GM19043 (cell line): ENCODE measurements around the gene NAB2.

Experiments
- ATAC-seq: cut with Tn5 transposase; IDR thresholded peaks from one replicate; pipeline ENCODE4 v1.9.1; 2021; ENCODE audit warnings: low read depth; ENCODE audit not compliant: unreplicated experiment

Gene NAB2

DNA sequence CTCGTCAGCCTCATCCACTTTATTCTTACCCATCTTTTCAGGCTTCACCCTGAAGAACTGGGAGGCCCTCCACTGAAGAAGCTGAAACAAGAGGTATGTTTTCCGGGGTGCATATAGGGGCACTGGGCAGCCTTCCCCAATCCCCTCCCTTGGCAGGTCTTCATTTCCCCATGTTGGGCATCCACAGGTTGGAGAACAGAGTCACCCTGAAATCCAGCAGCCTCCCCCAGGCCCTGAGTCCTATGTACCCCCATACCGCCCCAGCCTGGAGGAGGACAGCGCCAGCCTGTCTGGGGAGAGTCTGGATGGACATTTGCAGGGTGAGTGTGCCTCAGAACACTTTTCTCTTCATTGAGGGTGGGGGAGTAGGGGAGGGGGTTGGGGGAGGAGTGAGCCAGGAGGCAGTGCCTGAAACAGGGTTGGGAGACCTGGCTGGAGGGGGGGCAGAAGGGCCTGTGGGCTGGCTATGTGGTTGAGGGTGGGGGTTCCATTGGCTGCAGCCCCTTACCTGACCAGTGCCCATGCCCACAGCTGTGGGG lies 4.0 kb downstream of the NAB2 start:
- ATAC-seq, result no peak

DNA sequence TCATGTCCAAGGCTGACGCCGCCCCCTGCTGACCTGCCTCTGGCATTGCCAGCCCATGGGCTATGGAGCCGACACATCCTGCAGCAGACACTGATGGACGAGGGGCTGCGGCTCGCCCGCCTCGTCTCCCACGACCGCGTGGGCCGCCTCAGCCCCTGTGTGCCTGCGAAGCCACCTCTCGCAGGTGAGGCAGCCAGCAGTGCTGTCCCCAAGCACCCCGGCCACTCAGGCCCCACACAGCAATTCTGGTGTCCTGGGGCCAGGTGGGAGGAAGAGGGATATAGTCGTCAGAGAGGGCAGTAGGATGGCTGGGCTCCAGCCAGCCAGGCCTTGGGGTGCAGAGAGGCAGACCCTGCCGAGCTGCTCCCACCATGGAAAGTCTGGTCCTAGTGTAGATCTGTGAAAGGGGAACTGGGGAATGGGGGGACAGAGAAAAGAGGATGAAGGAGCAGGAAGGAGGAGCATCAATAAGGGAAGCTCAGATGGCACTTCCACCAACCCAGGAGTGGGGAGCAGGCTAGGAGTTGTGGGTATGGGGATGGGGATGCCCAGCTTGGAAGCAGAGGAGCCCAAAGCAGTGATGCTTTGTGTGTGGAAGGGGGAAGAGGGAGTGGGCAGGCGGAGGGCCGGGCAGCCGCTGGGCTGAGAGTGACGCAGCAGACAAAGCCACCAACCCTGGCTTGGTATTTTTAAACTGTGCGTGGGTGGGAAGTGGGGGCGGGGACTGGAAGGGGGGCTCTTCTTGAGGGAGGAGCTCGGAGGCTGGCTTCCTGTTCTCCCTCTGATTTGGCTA lies 4.7 kb downstream of the NAB2 start:
- ATAC-seq, result no peak

GRCh38 chr12:57094208-57095160 lies 5.6 kb downstream of the NAB2 start:
- no peak for ATAC-seq

DNA sequence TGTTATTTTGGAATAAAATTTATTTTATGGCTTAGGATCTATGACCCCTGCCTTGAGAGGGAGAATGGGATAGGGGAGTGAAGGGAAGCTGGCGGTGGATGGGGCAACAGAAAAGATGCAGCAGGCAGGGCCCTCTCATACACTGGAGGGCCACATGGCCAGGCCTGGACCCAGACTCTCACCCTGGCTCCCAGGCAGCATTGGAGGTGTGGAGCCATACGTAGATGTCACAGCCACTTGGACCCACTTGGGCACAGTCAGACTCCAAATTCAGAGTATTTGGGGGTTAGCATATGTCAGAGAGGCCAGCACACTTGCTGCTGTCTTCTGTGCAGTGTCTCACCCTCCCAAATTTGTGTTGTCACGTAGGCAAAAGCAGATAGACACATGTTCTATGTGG lies 6.5 kb downstream of the NAB2 start:
- ATAC-seq, result no peak

GRCh38 chr12:57096099-57096572 lies 7.2 kb downstream of the NAB2 start:
- ATAC-seq, result no peak

GRCh38 chr12:57096748-57097553 lies 8.0 kb downstream of the NAB2 start:
- no peak for ATAC-seq

GRCh38 chr12:57097554-57097835 lies 8.6 kb downstream of the NAB2 start:
- ATAC-seq, result no peak

GRCh38 chr12:57098546-57098945 lies 9.6 kb downstream of the NAB2 start:
- ATAC-seq, result no peak

DNA sequence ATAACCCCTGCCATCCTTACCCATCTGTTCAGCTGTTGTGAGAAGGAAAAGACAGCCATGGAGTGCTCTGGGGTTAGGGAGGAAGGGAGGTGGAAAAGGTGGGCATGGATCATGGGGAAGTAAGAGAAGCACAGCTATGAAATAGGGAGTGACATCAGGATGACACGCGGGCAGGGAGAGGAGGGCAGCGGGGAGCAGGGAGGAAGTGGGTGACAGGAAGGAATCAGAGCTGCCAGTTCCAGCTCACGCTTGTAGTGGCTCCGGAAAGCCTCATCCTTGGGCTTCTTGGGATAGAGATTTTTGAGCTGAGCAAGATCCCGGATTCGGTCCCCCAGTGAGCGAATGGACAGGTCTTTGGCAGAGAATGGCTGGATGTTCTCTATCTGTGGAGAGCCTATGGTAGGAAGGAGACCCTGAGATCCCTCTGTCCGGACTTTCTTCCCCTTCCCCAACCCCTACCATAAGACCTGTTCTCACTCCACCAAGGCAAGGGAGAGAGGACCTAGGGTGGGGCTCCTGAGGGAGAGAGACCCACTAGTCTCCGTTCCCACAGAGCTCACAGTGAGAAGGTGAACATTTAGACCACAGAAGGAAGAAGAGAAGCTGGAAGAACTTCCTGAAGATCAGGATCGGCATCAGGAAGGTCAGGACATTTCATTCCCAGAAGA lies 10.3 kb downstream of the NAB2 start:
- ATAC-seq, result no peak

DNA sequence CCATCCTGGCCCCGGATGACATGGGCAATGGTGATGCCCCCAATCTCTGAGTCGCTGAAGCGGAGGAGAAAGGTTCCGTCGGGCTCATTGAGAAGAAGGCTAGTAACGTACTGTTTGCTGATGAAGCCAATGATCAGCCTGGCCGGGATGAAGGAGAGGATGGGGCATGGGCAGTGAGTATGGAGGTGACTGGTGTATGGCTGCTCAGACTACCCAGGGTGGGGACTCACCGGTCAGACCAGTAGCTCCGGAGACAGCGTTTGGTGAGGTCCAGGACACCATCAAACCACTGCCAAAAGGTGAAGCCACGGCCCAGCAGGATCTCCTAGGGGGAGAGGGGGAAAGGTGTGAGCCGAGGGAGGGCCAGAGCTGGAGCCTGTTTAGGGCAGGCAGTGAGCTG lies 10.9 kb downstream of the NAB2 start:
- ATAC-seq, result no peak

GRCh38 chr12:57101892-57102695 lies 13.2 kb downstream of the NAB2 start:
- no peak for ATAC-seq

DNA sequence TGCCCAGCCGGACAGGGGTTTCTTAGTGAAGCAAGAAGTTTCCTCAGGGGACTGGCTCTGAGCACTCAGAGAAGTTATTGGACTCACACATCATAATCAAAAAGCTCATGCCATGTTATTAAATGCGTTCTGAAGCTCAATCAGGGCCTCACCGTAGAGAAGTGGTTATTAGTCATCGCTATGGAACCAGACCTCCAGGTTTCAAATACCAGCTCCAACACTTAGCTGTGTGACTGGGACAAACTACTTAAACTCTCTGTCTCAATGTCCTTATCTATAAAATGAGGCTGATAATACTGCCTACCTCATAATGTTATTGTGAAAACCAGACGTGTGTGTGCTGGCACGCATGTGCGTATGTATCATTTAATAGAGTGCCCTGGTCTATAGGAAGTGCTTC lies 14.9 kb downstream of the NAB2 start:
- ATAC-seq, result no peak

- ATAC-seq, result no peak
These were observed 15.5 kb downstream of the NAB2 start for GRCh38 chr12:57104292-57104910.

GRCh38 chr12:57105011-57105753 lies 16.3 kb downstream of the NAB2 start:
- no peak for ATAC-seq

DNA sequence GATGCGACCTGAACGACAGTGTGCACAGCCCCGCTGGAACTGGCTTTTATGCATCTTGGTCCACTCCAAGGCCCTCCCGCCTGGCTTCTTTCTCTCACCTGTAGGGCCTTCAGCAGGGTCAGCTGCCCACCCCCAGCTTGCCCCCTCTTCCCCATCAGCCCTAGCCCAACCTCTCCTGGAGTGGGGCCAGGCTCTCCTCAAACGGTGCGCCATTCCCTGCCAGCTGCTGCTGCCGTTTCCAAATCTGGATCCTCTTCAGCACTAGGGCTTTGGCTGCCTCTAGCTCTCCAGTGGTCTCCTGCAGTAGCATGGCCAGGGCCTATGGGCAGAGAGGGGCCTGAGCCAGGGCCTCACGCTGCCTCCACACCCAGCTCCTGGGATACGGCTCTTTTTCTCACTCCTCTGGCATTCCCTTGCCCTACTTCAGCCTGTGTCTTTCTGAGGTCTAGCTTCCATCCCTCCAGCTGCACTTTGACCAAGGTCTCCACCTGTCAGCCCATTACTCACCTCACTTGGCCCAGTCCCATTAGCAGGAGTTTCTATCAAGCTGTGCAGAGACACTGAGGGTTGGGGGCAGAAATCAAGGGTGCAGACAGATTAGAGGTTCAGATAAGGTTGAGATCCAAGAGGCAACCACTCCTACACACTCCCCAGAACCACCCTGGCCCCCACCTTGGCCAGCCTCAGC lies 17.3 kb downstream of the NAB2 start:
- no peak for ATAC-seq

DNA sequence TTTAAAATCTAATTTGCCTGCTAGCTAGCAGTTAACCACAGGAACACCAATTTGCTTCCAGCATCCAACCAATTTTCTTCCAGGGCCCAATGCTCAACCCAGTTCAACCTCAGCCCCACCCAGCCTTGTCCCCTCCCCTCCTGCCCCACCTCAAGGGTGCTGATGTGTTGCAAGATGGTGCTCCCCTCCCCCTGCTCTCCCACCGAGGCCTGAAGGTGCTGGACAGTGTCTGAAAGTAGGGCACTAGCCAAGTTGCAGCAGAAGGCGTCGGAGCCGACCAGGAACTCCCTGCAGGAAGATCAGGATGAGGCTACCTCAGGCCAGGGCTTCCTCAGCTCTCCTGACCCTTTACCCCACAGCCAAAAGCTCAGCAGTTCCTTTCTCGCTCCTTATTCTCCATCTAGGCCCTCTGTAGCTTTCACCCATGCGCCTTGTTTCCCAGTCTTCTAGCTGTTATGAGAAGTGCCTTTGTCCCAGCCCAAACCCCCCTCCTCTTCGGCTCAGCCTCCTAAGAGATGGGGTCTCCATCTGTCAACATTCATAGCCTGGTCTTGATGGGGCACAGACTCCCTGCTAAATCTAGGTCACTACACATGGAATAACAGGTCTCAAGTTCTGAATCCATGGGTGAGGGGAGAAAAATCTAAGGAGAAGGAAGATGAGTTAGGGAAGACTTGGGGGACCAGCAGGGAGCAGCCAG lies 18.7 kb downstream of the NAB2 start:
- no peak for ATAC-seq
